Astrocyte (in vitro differentiated cells and primary cell): ENCODE results near the gene SMARCA2.

Source experiments
- CTCF ChIP-seq: IDR thresholded peaks from 2 replicates; pipeline ENCODE4 v1.5.1; 2011; ENCODE audit warnings: low read depth, mild to moderate bottlenecking, inconsistent platforms, low read length, moderate library complexity; ENCODE audit not compliant: insufficient read depth
- EZH2 ChIP-seq: IDR thresholded peaks from 2 replicates; pipeline ENCODE4 v1.6.1; 2012; ENCODE audit warnings: mild to moderate bottlenecking, low read length, inconsistent platforms; ENCODE audit not compliant: insufficient read depth

- TF ChIP-seq CTCF (no peak), EZH2 (no peak)
These were observed 138.0 kb downstream of the SMARCA2 start for GRCh38 chr9:2152966-2153629.
